ENCODE results near the gene PCDH17. TPM values are rescaled to one million over a fixed set of nuclear protein-coding genes. Genes with fewer than 3 reads are reported as not detected.
A peak's percentile ranks its signal among the peaks of the same experiment; 100 is the strongest.

The PCDH17 gene, protein sequence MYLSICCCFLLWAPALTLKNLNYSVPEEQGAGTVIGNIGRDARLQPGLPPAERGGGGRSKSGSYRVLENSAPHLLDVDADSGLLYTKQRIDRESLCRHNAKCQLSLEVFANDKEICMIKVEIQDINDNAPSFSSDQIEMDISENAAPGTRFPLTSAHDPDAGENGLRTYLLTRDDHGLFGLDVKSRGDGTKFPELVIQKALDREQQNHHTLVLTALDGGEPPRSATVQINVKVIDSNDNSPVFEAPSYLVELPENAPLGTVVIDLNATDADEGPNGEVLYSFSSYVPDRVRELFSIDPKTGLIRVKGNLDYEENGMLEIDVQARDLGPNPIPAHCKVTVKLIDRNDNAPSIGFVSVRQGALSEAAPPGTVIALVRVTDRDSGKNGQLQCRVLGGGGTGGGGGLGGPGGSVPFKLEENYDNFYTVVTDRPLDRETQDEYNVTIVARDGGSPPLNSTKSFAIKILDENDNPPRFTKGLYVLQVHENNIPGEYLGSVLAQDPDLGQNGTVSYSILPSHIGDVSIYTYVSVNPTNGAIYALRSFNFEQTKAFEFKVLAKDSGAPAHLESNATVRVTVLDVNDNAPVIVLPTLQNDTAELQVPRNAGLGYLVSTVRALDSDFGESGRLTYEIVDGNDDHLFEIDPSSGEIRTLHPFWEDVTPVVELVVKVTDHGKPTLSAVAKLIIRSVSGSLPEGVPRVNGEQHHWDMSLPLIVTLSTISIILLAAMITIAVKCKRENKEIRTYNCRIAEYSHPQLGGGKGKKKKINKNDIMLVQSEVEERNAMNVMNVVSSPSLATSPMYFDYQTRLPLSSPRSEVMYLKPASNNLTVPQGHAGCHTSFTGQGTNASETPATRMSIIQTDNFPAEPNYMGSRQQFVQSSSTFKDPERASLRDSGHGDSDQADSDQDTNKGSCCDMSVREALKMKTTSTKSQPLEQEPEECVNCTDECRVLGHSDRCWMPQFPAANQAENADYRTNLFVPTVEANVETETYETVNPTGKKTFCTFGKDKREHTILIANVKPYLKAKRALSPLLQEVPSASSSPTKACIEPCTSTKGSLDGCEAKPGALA (N-terminal part only)
- total RNA-seq (not detected), polyA plus RNA-seq (not detected)

- POLR2A ChIA-PET (ENCODE audit: partially characterized antibody): no interaction called here
- intact Hi-C loops (cut with micrococcal nuclease): no loop called here
- no peak within 1 kb of the TSS for H3K27ac ChIP-seq (ENCODE audit: low read depth, low read length)
- no peaks in the 10 kb centered on the region for H3K9me3 ChIP-seq (ENCODE audit: control insufficient read depth in 1 of 2, low read length in 2 of 2)
- H3K27ac Mint-ChIP-seq: peak within 1 kb of the TSS in 5 of 7 donors; percentile 43 to 75 (median 57)
- CTCF ChIA-PET (ENCODE audit: partially characterized antibody): no interaction called here
- peaks cover 24 to 62% (median 42%) of the 10 kb centered on the region in 4 donors for H3K4me1 Mint-ChIP-seq
- H3K36me3 Mint-ChIP-seq: peaks cover 0 to 2% of the 10 kb centered on the region in 2 donors
- peak within 1 kb of the TSS; percentile 28 to 42 for H3K4me3 ChIP-seq (ENCODE audit: low read length in 2 of 2)
- H3K27me3 Mint-ChIP-seq: peaks cover 34 to 51% of the 10 kb centered on the region in 2 donors
- peaks cover 27% of the 10 kb centered on the region for H3K4me1 ChIP-seq (ENCODE audit: insufficient read depth, low read length)
- H3K27me3 ChIP-seq (ENCODE audit: insufficient read depth, low read length): peaks cover 4% of the 10 kb centered on the region
- DNase-seq: peak in 1 of 5 donors; percentile 27
- H3K36me3 ChIP-seq (ENCODE audit: insufficient read depth, low read length): no peaks in the 10 kb centered on the region
- H3K4me3 Mint-ChIP-seq: peak within 1 kb of the TSS; percentile 83 to 92 (median 86)
- H3K9me3 Mint-ChIP-seq: peaks cover 0 to 20% (median 4%) of the 10 kb centered on the region in 8 donors
These were observed at the start of gene PCDH17 for GRCh38 chr13:57631596-57632275. Gene PCDH17, plus strand, starts transcription at chr13:57631744. Its CDS starts 803 bp downstream, at chr13:57632547.

DNA sequence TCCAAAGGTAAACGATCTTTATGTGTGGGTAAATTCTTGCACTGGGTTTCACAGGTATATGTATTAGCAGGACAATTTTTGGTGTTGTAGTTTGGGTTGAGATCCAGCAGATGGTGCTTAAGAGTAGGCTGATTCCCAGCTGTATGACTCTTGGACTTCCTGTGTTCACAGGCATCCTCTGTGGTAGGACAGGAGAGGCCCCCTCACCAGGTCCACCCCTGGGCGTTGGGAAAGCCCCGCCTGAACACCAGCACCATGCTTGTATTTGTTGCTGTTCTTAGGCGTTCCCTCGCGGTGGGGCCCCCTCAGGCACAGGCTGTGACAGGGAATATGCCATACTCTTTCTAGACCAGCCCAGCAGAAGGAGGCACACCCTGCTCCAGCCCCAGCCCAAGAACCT lies 49.5 kb upstream of the PCDH17 start:
- H3K36me3 Mint-ChIP-seq: no peaks in the 10 kb centered on the region
- H3K27ac Mint-ChIP-seq: no peak overlapping the region
- H3K27me3 ChIP-seq (ENCODE audit: insufficient read depth, low read length): no peaks in the 10 kb centered on the region
- H3K9me3 Mint-ChIP-seq: peaks cover 3 to 13% (median 6%) of the 10 kb centered on the region in 8 donors
- intact Hi-C loops (cut with micrococcal nuclease): no loop called here
- CTCF ChIA-PET (ENCODE audit: partially characterized antibody): no interaction called here
- DNase-seq: no peak
- no peak overlapping the region for H3K4me3 Mint-ChIP-seq
- H3K4me1 Mint-ChIP-seq: no peaks in the 10 kb centered on the region
- H3K4me3 ChIP-seq (ENCODE audit: low read length in 2 of 2): no peak overlapping the region
- no peak overlapping the region for H3K27ac ChIP-seq (ENCODE audit: low read depth, low read length)
- H3K27me3 Mint-ChIP-seq: no peaks in the 10 kb centered on the region
- H3K36me3 ChIP-seq (ENCODE audit: insufficient read depth, low read length): no peaks in the 10 kb centered on the region
- H3K4me1 ChIP-seq (ENCODE audit: insufficient read depth, low read length): no peaks in the 10 kb centered on the region
- H3K9me3 ChIP-seq (ENCODE audit: control insufficient read depth in 1 of 2, low read length in 2 of 2): no peaks in the 10 kb centered on the region
- POLR2A ChIA-PET (ENCODE audit: partially characterized antibody): no interaction called here

- intact Hi-C loops (cut with micrococcal nuclease): no loop called here
- Histone ChIP-seq H3K4me1 (ENCODE audit: insufficient read depth, low read length) (no peaks in the 10 kb centered on the region), H3K36me3 (ENCODE audit: insufficient read depth, low read length) (no peaks in the 10 kb centered on the region), H3K4me3 (ENCODE audit: low read length in 2 of 2) (no peak overlapping the region), H3K27ac (ENCODE audit: low read depth, low read length) (no peak overlapping the region), H3K9me3 (ENCODE audit: control insufficient read depth in 1 of 2, low read length in 2 of 2) (no peaks in the 10 kb centered on the region), H3K27me3 (ENCODE audit: insufficient read depth, low read length) (no peaks in the 10 kb centered on the region)
- H3K4me3 Mint-ChIP-seq: no peak overlapping the region
- H3K27ac Mint-ChIP-seq: no peak overlapping the region
- H3K36me3 Mint-ChIP-seq: no peaks in the 10 kb centered on the region
- no peaks in the 10 kb centered on the region for H3K4me1 Mint-ChIP-seq
- ChIA-PET CTCF (ENCODE audit: partially characterized antibody) (no interaction called here), POLR2A (ENCODE audit: partially characterized antibody) (no interaction called here)
- no peaks in the 10 kb centered on the region for H3K27me3 Mint-ChIP-seq
- no peak for DNase-seq
- peaks cover 3 to 12% (median 4%) of the 10 kb centered on the region in 8 donors for H3K9me3 Mint-ChIP-seq
These were observed 48.0 kb upstream of the PCDH17 start for GRCh38 chr13:57583529-57583928.

DNA sequence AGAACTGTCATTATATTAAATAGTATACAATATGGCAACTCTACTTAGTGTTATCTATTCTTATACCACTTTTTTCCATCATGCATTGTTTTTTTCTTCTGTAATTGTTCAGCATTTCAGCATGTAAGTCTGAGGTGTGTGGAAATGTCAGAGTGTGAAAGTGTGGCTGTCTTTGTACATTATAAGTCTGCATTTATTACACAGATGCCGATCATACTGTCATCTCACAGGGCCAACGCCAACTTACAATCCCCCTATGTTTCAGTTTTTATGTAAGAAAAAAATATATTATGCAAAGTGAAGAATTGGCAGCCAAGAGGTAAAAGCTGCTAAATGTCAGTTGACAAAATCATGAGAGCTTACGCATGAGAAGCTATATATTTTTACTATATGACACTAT lies 42.9 kb upstream of the PCDH17 start:
- H3K36me3 ChIP-seq (ENCODE audit: insufficient read depth, low read length): no peaks in the 10 kb centered on the region
- no peaks in the 10 kb centered on the region for H3K27me3 Mint-ChIP-seq
- no peaks in the 10 kb centered on the region for H3K27me3 ChIP-seq (ENCODE audit: insufficient read depth, low read length)
- no peak overlapping the region for H3K27ac ChIP-seq (ENCODE audit: low read depth, low read length)
- ChIA-PET POLR2A (ENCODE audit: partially characterized antibody) (no interaction called here), CTCF (ENCODE audit: partially characterized antibody) (interaction anchor here (1.1 kb wide), 1 partner anchor 8 kb away, joined by 3 read pairs; no protein-coding TSS in a partner anchor)
- H3K4me1 ChIP-seq (ENCODE audit: insufficient read depth, low read length): no peaks in the 10 kb centered on the region
- no peak overlapping the region for H3K4me3 Mint-ChIP-seq
- no peak overlapping the region for H3K27ac Mint-ChIP-seq
- no peak overlapping the region for H3K4me3 ChIP-seq (ENCODE audit: low read length in 2 of 2)
- intact Hi-C loops (cut with micrococcal nuclease): no loop called here
- H3K9me3 ChIP-seq (ENCODE audit: control insufficient read depth in 1 of 2, low read length in 2 of 2): no peaks in the 10 kb centered on the region
- DNase-seq: no peak
- no peaks in the 10 kb centered on the region for H3K36me3 Mint-ChIP-seq
- no peaks in the 10 kb centered on the region for H3K4me1 Mint-ChIP-seq
- peaks cover 0 to 6% (median 0%) of the 10 kb centered on the region in 8 donors for H3K9me3 Mint-ChIP-seq

DNA sequence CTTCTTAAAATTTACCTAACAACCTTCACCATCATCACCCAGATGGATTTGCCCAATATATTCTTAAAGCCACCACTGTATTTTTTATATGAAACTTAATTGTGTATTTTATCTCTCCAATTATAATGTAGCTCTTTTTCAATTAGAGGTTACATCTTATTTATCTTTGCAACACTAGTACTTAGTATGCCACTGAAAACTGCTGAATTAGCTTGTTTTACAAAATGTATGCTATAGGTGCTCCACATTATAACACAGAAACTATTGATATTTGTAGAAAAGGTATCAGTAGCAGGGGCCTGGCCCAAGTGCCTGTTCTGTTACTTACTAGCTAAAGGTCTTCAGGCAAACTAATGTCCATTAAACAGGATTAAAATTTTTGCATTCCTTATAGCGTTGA lies 35.8 kb upstream of the PCDH17 start:
- no peaks in the 10 kb centered on the region for H3K27me3 ChIP-seq (ENCODE audit: insufficient read depth, low read length)
- intact Hi-C loops (cut with micrococcal nuclease): no loop called here
- H3K4me3 ChIP-seq (ENCODE audit: low read length in 2 of 2): no peak overlapping the region
- no peak overlapping the region for H3K27ac Mint-ChIP-seq
- no peaks in the 10 kb centered on the region for H3K27me3 Mint-ChIP-seq
- CTCF ChIA-PET (ENCODE audit: partially characterized antibody): no interaction called here
- no peaks in the 10 kb centered on the region for H3K4me1 Mint-ChIP-seq
- H3K27ac ChIP-seq (ENCODE audit: low read depth, low read length): no peak overlapping the region
- H3K36me3 Mint-ChIP-seq: no peaks in the 10 kb centered on the region
- H3K4me3 Mint-ChIP-seq: no peak overlapping the region
- no peaks in the 10 kb centered on the region for H3K4me1 ChIP-seq (ENCODE audit: insufficient read depth, low read length)
- POLR2A ChIA-PET (ENCODE audit: partially characterized antibody): no interaction called here
- no peak for DNase-seq
- no peaks in the 10 kb centered on the region for H3K36me3 ChIP-seq (ENCODE audit: insufficient read depth, low read length)
- no peaks in the 10 kb centered on the region for H3K9me3 ChIP-seq (ENCODE audit: control insufficient read depth in 1 of 2, low read length in 2 of 2)
- H3K9me3 Mint-ChIP-seq: peaks cover 0 to 7% (median 0%) of the 10 kb centered on the region in 8 donors

DNA sequence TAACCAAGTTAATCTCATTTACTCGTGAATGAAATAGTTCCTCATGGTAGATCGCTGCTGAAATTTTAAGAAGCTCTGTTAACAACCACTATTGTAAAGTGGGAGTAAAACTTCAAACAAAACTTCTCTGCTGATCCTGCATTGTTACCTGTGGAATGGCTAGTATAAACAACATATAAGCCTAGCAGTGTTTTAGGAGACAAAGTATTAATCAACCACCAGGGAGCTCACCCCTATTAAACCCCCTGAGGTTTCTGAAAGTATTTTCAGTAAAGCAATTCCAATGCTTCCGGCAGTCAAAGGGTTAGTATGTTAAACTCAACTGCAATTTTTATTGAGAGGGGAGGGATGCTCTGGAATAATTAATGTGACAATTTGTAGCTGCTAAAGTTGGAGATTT lies 30.0 kb upstream of the PCDH17 start:
- no peaks in the 10 kb centered on the region for H3K9me3 ChIP-seq (ENCODE audit: control insufficient read depth in 1 of 2, low read length in 2 of 2)
- POLR2A ChIA-PET (ENCODE audit: partially characterized antibody): no interaction called here
- DNase-seq: no peak

More for the DNA sequence above, 30.0 kb upstream of the PCDH17 start:
- H3K36me3 Mint-ChIP-seq: no peaks in the 10 kb centered on the region
- Histone ChIP-seq H3K27ac (ENCODE audit: low read depth, low read length) (no peak overlapping the region), H3K4me1 (ENCODE audit: insufficient read depth, low read length) (no peaks in the 10 kb centered on the region), H3K27me3 (ENCODE audit: insufficient read depth, low read length) (no peaks in the 10 kb centered on the region), H3K36me3 (ENCODE audit: insufficient read depth, low read length) (no peaks in the 10 kb centered on the region), H3K4me3 (ENCODE audit: low read length in 2 of 2) (no peak overlapping the region)
- intact Hi-C loops (cut with micrococcal nuclease): no loop called here
- peaks cover 0 to 7% (median 0%) of the 10 kb centered on the region in 8 donors for H3K9me3 Mint-ChIP-seq
- no peak overlapping the region for H3K4me3 Mint-ChIP-seq
- H3K27ac Mint-ChIP-seq: no peak overlapping the region
- H3K27me3 Mint-ChIP-seq: no peaks in the 10 kb centered on the region
- CTCF ChIA-PET (ENCODE audit: partially characterized antibody): no interaction called here
- no peaks in the 10 kb centered on the region for H3K4me1 Mint-ChIP-seq

All from CD4-positive, alpha-beta memory T cell (primary cell).